Medulla oblongata (tissue), 1 donor: ENCODE measurements around the gene MED20.
"Not testable (repeated sequence)": the region's sequence is repeated elsewhere in the genome, so short reads cannot be mapped to it uniquely, and the experiment has no call there.

Source experiments
- DNase-seq: peaks from one replicate; pipeline ENCODE4 v3.0.0-alpha.2; 2015; ENCODE audit errors: extremely low spot score

The MED20 gene

DNA sequence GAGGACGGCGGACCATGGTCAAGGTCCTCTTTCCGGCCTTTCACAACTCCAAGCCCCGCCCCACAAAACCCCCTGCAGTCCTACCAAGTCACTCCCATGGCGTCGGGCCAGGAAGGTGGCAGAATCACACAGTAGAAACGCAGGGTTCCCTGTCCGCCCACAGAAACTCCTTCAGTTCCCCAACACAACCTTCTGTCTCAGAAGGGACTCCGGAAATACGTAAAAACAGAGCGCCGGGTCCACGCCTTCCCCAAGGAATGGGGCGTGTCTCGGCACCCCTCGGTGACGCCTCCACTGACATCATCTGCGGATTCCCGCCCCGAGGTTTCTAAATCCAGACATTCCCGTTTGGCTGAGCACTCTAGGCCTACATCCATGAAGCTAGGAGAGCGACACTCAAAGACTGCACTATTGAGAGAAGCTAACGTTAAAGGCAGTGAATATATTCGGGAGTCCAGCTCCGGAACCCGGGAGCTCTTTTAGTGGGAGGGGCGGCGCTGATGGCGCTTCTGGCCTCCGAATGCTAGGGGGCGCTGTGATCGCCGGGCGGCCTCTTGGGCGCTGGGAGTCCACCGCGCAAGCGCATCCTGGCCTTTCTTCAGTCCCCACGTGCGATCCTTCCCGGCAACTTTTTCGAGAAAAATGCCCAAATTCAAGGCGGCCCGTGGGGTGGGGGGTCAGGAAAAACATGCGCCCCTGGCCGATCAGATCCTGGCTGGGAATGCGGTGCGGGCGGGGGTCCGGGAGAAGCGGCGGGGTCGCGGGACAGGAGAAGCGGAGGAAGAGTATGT is at the start of gene MED20, which contains the start of gene BYSL:
TSS of gene MED20 (minus strand) at position 219 of the 791 bp plus-strand sequence. CDS start at position 98, 121 bp downstream.
TSS of gene BYSL (plus strand) at position 579 of the 791 bp plus-strand sequence. CDS start at position 643, 64 bp downstream.
- DNase-seq: peak; percentile 98

DNA sequence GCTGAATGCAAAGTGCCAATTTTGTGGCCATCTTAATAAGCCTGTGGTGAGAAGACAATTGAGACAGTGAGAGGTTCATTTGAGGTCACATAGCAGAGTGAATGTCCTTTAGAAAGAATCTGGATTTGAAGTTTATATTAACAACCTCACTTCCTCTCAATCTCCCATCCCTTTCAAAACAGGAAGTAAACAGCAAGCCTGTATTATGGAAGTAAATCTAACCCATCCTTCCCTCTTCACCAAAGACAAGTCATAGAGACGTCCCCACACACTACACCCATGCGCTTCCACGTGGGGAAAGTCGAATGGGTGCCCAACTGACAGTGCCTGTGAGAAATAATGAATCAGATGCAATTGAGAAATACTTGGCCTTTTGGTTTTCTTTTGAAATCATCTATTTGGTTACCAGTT is 49.5 kb upstream of the MED20 start:
- DNase-seq: peak; percentile 19

DNA sequence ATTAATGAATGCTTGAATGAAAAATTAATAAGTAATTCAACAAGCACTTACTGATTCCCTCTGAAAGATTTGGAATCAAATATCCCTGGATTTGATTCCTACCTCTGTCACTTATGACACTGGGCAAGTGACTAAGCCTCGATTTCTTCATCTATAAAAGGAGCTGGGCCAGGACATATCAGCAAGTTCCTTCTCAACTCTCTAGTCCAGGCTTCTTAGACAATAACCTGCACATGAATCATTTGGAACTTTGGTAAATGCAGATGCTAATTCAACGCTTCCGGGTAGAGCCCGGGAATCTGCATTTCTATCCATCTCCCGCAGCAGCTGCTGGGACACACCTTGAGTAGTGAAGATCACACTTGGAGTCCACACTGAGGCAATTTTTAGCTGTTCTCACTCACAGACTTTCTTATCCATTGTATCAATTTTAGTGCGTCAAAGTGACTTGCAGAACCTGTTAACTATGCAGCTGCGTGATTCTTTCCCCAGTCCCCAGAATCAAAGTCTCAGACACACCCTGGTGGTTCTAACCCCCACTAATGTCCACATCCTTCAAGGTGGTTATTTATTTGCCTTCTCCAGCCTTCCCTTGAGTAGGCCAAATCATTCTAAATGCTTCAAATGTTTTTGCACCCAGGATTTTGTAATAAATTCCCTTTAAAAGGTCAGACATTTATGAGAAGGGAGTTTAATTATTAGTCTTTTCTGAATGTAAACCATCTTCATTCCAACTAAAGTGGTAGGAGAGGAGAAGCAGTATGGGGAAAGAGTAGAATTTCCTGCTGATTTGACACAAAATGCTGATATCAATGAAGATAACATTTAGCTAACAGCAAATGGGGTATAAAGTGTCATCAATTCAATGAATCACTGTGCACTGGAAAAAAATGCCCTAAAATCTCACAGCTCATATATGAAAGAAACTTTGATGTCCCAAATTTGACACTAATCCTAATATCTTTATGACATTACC is 46.7 kb upstream of the MED20 start:
- no peak for DNase-seq

DNA sequence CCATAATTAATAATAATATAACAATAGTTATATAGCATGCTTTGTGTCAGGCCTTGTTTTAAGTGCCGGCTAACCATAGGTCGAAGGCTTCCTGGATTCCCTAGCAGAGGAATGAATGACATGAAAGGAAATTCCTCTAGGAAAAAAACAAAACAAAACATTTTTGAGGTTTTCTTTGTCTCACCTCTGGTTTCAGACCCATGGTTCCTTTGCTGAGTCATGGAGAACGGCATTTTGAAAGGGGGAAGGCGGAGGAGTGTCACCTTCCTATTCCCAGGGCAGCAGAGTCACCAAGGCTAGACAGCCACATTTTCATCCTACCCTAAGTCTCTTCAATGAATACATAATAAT is 46.0 kb upstream of the MED20 start:
- DNase-seq: no peak

GRCh38 chr6:41966214-41966920 is 45.4 kb upstream of the MED20 start:
- no peak for DNase-seq

GRCh38 chr6:41965429-41966213 is 44.7 kb upstream of the MED20 start:
- DNase-seq: no peak

DNA sequence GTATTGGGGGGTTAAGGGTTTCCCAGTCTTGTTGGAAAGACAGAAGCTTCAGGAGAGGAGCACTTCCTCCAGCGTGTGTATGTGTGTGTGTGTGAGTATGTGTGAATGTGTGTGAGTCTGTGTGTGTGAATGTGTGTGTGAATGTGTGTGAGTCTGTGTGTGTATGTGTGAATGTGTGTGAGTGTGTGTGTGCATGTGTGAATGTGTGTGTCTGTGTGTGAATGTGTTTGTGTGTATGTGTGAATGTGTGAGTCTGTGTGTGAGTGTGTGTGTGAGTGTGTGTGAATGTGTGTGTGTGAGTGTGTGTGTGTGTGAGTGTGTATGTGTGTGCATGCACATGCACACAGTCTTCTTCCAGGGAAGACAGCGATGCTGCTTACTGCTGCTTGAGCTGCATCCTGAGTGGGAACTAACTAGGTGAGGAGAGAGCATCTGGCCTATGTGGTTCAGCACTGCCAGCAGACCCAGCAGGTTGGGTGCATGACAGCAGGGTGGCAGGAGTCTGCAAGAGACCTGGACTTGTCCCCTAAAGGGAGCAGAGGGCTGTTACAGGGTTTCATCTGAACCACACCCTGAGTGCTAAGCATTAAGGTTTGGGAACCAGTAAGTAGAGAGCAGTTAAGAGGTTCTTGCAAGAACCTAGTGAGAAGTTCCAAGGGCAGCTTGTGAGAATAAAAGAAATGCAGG is 43.4 kb upstream of the MED20 start:
- DNase-seq: no peak

DNA sequence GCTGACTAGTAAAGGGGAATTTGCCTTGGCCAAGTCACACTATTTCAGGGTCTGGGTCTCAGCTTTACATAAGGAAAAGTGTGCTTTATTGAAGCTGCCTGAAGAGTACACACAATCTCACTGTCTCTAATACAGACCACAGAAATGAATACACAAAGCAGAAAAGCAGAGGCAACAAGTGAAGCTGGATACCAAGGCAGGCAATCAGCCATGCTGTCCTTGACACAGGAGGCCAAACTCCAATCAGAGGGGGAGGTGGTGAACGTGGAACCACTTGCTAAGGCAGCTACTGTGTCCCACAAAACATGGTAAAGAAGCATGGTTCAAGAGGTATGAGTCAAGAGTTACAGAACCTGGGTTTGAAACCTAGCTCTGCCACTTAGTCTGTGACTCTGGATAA is 42.4 kb upstream of the MED20 start:
- no peak for DNase-seq

GRCh38 chr6:41960028-41960427 is 39.1 kb upstream of the MED20 start:
- DNase-seq: no peak

DNA sequence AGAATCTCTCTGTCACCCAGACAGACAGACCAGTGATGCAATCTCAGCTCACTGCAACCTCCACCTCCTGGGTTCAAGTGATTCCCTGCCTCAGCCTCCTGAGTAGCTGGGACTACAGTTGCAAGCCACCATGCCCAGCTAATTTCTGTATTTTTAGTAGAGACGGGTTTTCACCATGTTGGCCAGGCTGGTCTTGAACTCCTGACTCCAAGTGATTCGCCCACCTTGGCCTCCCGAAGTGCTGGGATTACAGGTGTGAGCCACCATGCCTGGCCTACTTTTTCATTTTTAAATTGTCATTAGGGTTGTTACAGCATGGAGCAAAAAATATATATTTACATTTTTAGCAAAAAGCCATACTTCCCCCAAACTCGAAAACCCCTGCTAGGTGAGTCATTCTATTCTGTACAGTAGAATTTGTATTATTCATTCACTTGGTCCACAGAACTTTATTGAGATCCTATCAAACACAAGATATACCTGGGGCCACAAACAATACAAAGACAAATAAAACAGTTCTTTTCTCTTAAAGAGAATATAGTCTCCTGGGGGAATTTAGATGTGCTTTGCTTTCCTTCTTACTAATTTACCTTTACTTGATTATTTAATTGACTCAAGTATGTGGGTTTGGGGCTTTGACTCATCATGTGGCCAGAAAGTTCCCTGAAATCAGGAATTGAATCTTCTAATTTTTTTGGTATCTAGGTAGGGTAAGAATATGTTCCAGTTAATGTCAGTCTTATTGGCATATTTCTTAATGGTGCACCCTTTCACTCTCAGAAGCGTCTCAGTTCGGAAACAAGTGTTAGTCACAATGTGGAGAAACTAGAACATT is 37.3 kb upstream of the MED20 start:
- no peak for DNase-seq

DNA sequence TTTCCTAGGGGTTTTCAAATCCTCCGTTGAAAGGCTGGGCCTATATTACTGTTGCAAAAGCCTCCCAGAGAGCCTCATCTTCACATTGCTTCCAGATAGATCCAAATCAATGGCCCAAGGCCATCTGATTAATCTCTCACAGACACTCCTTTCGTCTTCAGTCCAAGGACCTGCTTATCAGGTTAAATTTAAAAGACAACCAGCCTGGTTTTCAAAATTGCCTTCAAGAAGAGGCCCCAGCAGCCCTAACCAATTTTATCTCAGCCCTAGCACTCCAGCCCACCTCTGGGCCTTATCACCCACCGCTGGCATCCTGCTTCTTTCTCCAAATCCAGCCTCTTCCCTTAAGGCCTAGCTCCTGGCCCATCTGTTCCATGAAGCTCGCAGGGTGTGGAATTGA is 36.2 kb upstream of the MED20 start:
- DNase-seq: no peak

GRCh38 chr6:41955412-41955811 is 34.5 kb upstream of the MED20 start:
- no peak for DNase-seq

DNA sequence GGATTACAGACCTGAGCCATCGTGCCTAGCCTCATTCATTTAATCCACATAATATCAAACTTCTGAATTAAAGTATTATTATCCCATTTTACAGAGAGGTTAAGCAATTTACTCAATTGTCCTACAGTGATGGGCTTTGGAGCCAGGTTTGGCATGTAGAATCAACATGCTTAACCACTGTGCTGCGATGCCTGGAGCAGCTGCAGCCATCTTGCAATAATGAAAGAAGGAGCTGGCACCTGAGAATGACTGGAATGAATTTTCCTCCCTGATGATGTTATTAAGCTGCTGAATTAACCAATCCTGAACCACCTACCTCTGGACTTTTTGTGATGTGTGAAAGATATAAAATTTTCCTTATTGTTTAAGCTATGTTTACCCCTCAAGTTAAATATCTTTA is 33.7 kb upstream of the MED20 start:
- no peak for DNase-seq

DNA sequence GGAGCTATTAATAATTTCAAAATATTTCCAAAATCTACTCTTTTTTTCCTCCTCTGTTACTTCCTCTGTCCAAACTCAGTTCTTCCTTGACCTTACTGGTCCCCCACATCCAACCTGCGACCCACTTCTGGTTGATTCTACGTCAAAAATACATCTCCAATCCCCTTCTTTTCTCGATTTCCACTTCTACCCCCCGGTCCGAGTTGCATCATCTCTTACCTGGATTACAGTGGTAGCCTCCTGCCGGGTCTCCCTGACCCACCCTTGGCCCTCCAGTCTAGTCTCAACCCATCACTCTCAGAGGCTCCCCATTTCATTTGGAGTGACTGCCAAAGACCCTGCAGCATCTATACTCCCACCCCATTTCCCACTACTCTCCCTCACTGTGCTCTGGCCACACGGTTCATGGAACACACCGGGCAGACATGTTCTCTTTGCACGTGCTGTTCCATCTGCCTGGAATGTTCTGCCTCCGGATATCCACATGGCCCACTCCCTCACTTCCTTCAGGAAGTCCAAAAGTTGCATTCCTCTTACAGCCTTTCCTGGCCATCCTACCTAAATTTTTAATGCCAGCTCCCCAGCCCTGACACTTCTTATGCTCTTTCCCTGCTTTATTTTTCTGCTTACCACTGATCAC is 26.8 kb upstream of the MED20 start:
- DNase-seq: no peak

DNA sequence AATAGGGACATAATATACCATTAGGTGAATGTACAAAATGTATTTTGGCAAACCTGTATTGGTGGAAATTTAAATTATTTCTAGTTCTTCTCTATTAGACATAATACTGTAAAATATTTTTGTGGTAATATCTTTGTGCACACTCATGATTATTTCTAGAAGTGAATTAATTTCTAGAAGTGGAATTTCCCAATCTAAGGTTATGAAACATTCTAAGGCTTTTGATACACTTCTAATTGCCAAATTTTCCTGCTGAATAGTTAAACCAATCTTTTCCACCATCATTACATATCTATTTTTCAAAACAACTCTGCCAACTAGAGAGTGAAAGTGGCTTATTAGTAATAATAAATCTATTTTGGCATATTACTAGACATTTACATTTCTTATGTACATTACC is 22.5 kb upstream of the MED20 start:
- DNase-seq: no peak

DNA sequence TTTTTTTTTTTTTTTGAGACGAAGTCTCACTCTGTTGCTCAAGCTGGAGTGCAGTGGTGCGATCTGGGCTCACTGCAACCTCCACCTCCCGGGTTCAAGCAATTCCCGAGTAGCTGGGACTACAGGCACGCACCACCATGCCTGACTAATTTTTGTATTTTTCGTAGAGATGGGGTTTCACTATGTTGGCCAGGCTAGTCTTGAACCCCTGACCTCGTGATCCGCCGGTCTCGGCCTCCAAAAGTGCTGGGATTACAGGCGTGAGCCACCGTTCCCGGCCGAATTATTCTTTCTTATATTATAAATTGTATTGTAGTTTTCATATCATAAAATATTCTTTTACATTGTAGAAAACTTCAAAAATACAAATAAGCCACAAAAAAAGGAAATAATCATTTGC is 21.9 kb upstream of the MED20 start:
- not testable (repeated sequence) for DNase-seq

DNA sequence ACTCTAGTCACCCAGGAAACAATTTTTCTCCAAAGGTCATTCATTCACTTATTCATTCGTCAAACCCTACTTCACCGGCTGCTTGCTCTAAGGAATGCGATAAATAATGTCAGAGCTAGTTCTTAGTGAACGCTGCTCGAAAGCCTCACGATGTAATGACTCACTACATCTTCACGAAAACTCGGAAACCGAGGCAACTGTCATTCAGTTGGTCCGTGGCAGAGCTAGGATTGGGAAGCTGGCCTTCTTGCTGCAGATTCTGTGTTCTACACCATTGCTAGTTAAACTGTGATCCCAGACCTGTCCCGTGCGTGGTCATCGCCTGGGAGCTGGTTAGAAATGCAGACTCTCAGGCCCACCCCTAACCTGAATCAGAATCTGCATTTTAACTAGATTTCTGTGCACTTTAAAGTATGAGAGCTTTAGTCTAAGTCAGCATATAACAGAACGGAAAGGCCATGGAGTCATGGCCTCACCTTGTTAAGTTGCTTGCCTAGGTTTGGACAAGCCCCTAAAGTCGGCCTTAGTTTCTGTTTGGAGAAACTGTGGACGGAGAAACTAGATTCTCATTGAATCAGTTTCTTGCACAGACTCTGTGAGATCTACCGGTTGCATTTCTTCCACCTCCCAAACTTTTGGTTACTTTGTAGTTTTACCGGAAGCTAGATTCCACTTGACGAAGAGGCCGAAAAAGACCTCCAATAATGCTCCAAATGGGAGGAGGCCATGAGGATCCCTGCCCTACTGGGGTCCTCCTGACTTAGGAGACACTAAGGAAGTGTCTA is 21.3 kb upstream of the MED20 start:
- DNase-seq: no peak

GRCh38 chr6:41941280-41942066 is 20.5 kb upstream of the MED20 start, which contains the start of gene CCND3:
TSS of gene CCND3 (minus strand) at chr6:41941808. CDS start at chr6:41941649, 159 bp downstream.
- DNase-seq: peak; percentile 95
